GM15510 (cell line): Measurements from ENCODE around the gene PCNX1.

Experiments used
- POLR2A ChIP-seq: IDR thresholded peaks from 3 replicates; pipeline ENCODE4 v1.6.1; 2011; ENCODE audit warnings: borderline replicate concordance; ENCODE audit not compliant: insufficient read length; ENCODE audit errors: extremely low read depth

The PCNX1 gene

DNA sequence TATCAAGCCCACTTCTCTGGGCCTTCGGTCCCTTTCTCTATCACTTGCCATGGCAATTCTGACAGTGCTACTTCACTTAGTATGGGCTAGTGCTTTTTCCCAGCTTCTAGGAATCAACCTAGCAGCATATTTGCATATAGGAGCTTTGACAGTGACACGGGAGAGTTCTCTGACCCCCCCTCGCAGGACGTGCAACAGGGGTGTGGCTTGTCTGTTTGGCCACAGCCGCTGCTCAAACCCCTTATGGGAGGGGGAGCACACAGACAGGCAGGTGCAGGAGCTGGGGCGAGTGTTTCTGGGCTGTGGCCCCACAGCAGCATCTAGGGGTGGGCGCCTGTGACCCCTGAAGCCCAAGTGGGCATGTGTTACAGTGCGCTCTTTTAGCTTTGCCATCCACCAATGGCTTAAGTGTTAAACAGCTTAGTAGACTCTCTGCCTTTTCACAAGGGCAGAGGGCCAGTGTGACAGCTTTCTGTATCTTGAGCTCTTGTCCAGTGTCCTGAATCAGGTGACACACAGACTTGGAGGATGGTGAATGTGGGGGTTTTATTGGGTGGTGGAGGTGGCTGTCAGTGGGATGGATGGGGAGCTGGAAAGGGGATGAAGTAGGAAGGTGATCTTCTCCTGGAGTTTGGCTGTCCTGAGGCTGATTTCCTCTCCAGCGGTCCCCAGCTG lies 229.3 kb downstream of the PCNX1 start:
- no peak for TF ChIP-seq POLR2A

DNA sequence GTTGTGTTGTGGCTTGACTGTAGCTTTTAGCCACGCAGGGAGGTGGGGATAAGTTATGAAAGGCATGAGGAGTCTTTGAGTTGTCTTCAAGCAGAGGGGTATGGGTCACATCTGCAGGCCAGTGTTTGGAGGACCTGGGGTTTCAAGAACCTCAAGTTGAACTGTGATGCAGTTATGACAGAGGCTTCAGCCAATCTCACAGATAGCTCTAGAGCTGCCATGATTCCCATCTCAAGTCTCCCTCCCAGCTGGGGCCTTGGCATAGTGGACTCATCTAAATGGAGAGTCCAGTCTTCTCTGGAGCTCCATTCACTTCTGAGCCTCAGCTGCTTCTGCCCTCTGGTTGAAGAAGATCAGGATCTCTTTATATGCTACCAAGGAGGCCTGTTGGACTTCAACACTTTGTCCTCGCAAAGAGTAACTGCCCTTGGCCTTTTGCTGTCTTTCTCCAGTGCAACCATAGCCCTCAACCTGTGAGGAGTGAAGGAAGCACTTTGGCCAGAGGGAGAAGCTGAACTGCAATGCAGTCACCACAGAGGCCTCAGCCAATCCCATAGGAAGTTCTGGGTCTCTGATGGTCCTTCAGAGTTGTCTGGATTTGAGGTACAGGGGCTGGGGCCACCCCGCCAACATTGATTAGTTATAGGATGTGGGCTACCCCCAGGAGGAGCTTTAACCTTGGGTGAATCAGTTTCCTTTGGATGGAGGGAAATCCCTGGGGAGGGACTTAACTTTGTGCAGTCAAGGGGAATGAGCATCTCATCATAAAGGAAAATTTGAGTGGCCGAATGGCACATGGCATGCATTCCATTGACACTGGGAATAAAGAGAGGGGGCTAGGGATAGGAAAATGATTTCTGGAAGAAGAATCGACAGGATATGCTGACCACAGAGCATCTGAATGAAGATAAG lies 230.5 kb downstream of the PCNX1 start:
- no peak for TF ChIP-seq POLR2A

DNA sequence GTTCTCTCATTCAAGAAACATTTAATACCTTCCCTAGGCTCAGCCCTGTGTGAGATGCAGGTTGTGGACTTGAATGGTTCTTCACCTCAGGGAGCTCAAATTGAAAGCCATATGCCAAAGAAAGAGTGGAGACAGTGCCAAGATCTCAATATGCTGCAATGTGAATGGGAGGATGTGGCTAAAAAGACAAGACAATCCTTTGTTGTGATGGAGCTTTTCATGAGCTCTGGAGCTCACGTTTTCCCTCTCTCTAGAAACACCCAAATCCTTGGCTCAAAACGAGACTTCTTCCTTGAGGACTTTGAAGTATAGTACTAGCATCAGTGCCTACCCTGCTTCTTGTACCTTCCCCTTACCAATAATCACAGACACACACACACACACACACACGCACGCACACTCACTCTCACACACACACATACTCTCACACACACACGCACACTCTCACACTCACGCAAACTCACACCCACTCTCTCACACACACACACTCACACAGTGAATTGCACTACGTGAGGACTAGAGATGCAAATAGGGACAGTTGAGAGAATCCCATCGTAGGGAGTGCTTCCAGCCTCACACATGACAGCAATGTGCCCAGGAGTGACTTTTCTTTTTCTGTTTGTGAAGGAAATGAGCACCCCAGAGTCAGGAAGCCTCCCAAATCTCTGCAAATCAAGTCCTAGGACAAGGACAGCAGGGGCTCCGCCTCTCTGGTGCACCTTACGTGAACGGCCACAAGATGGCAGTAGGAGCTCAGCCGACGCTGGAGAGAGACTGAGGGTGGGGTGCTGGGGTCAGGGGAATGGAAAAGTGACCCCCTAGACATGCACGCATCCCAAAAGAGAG lies 231.4 kb downstream of the PCNX1 start:
- TF ChIP-seq POLR2A = no peak

DNA sequence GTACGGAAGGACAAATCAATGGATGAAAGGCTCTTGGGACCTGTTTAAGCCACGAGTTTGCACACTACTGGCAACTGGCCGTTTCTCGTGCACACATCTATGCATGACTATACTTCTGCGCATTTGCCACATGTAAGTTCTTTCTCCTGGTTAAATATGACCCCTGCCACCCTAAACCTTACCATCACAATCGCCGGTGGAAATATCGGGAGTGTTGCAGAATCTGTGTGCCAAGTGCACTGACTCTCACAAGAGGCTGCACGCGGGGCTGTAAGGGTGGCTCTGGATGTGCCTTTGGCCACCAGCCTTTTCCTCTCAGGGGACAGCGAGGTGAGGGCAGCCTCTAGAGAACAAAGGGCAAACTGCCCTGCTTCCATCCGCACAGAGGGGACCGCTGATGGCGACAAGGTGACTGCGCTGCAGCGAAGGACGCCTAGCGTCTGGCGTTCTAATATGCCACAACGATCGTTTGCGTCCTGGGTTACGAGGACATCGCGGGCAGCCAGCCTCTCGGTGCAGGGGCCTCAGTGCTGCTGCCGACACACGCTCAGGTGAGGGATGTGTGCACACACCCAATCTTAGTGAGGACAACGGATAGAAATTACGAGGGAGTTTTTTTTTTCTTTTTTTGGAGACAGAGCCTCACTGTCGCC lies 232.2 kb downstream of the PCNX1 start:
- TF ChIP-seq POLR2A = no peak

DNA sequence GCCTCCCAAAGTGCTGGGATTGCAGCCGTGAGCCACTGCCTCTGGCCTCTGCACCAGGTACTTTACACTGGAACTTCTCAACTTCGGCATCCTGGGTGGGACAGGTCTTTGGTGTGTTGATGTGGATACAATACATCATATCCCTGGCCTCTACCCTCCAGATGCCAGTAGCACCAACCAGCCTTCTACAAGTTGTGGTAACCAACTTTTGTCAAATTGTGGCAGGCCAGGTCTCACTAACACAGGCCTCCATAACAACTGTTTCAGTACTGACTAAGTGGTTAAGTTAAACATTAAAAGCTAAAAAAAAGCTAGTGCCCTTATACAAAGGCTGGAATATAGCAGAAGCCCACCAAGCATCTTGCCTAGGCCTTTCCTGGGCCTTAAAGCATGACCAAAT lies 232.9 kb downstream of the PCNX1 start:
- no peak for TF ChIP-seq POLR2A

DNA sequence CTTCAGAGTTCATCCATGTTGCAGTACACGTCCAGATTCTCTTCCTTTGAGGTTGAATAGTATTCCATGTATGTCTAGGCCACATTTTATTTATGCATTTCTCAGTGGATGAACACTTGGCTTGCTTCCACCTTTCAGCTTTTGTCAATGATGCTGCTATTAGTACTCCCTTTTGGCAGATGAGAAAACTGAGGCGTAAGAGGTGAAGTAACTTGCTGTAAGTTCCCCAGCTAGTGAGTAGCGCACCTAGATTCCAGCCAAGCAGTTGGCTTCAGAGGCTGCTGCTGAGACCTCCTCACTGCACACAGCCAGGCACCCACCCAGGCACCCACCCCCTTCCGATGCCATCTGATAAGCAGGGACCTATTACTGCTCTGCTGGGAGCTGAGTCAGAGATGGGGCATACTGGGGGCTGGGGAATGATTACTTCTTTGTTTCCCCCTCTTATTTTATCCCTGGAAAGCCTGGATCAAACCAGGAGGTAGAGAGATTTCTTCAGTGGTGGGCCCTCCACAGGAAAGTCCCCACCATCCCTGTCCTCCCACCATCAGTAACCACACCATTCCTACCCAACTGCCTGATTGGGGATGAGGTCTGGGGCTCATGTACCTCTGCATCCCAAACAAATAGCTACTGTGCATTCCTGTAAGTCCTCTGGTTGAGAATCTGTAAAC lies 234.6 kb downstream of the PCNX1 start:
- TF ChIP-seq POLR2A = no peak

DNA sequence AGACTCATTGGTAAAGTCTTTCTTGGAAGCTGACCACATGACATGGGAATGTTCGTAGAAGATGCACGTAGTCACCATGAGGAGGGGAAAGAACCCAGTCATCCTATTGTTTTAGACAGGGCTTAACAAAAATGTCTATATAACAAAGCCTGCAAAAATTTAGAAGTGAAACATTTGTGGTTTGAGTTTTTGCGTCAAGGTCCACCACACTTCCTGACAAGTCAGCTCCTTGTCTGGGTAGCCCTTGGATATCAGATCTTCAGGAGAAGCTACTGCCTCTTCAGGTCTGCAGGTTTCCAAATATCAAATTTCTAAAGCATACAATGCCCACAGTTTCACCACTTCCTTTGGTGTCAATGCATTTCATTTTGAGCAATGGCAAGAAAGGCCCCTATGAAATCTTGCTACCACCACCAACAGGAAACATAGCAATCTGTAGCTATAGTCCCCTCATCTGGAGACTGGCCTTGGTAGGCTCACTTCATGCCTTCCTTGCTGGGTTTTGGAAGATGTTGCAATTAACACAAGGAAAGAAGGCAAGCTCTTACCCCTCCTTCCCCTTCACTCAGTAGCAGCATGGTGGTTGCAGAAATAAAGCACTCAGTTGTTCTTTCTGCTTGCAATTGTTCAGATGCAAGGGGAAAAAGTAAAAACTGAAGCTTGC lies 235.2 kb downstream of the PCNX1 start:
- no peak for TF ChIP-seq POLR2A

DNA sequence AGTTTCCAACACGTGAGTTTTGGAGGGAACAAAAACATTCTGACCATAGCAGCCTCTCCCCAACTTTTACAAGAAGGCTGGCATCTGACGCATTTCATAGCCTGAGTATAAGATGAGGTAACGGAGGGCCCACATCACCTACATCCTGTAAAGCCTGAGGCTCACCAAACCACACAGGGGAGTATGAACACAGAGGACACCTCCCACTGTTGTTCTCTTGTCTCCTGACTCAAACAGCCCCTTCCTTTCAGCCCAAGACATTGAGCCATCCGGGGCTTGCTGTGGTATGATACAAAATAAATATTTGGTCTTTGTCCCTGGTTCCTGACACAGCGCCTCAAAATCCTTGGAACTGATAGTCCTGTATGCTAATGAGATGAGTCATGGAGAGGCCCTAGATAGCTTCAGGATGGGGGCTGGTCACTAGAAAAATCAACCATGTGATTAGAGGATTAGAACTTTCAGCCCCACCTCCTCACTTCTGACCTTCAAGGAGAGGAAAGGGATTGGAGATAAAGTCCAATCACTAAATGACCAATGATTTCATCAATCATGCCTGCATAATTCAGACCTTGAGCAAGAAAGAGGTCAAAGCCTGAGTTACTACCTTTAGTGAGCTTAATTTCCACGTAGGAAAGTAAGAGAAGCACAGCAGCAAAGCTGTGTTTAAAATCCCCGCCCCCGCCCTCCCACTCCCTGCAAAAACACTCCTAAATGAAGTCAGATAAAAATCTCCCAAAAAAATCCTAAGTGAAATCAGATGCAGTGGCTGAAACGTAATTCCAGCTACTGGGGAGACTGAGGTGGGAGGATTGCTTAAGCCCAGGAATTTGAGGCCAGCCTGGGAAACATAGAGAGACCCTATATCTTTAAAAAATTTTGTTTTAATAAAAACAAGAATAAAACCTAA lies 236.4 kb downstream of the PCNX1 start:
- TF ChIP-seq POLR2A = no peak

DNA sequence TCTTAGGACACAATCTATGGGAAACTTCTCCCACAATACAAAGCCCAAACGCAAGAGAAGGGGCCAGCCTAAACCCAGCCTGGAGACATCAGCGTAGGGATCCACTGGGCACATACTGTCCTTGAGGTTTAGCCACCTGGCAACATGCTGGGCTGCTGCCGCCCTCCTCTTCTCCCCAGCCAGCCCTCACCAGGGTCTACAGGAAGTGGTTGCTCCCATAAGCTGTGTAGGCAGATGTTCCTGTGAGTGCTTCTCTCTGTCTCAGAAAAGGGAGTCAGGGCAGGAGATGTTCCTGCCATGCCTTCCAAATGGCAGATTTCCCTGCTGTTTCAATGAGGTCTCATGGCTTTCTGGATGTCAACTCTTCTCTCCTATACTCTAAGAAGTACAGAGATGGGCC lies 241.4 kb downstream of the PCNX1 start:
- TF ChIP-seq POLR2A = no peak

DNA sequence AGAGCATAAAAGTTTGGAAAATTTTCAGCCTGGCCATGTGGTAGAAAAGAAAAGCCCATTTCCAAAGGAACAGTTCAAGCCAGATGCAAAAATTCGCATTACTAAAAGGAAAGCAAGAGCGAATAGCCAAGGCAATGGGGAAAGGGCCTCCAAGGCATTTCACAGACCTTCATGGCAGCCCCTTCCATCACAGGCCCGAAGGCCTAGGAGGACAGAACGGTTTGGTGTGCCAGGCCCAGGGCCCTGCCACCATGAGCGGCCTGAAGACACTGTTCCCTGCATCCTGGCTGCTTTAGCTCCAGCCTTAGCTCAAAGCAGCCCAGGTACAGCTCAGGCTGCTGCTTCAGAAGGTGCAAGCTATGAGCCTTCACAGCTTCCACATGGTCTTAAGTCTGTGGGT lies 243.5 kb downstream of the PCNX1 start:
- no peak for TF ChIP-seq POLR2A

DNA sequence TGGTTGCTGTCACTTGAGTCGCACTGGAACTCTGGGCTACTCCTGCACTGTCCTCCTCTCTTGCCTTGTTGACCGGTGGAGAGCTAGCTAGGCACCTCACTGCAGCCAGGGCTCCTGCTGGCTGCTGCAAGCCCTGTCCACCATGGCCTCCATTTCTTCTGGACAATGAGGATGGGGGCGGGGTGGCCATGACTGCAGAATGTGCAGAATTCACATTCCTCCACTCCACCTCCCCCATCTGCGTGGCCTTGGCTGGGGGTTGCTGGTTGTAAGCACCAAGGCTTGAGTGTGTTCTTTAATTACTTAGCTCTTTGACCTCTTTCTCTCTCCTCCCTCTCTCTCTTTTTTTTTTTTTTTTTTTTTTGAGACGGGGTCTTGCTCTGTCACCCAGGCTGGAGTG lies 248.5 kb downstream of the PCNX1 start:
- TF ChIP-seq POLR2A = no peak

DNA sequence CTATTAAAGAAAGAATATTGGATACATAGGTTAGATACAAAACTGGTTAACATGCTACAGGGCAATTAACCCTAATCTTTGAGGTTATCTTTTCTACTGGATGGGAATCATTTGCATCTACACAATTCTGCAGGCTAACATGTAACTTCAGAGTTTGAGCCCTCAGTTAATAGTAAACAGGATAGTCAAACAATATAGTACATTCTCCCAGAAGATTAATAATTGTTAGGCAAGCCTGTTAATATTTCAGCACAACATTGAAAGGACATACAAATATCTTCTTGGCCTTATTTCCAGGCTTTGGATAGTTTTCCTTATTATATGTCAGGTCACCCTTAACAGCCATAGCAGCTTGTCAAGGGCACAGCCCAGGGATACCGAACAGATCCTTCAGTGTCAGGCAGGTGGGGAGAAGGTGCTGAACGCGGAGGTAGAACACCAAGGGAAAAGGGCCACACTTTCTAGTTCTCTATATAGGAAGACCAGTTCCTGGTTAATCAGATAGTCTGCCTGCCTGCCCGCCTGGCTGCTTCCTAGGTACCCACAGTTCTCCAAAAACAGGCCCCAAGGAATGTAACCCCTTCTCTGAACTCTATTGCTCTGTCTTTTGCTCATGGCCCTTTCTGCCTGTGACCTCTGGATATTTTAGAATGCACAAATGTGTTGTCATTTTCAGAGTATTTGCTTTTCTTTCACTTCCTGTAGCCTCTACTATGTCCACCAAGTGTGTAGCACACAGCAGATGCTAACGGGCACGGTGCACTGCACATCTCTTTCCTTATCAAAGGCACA lies 256.0 kb downstream of the PCNX1 start:
- TF ChIP-seq POLR2A = no peak
